Measurements from ENCODE around the gene RASL10B.
"Not testable (repeated sequence)": the region's sequence is repeated elsewhere in the genome, so short reads cannot be mapped to it uniquely, and the experiment has no call there.

The RASL10B gene

GRCh38 chr17:35740997-35741931 lies 9.8 kb downstream of the RASL10B start:
- in situ Hi-C loops (cut with MboI; ENCODE audit: low sequenced_read_pairs): loop anchor here (25.0 kb wide), 1 partner anchor 129 kb away; no protein-coding TSS in a partner anchor

- in situ Hi-C loops (cut with MboI; ENCODE audit: low sequenced_read_pairs): loop anchor here (25.0 kb wide), 1 partner anchor 130 kb away; no protein-coding TSS in a partner anchor
These were observed 11.1 kb downstream of the RASL10B start for GRCh38 chr17:35742496-35742895.

- in situ Hi-C loops (cut with MboI; ENCODE audit: low sequenced_read_pairs): loop anchor here (25.0 kb wide), 1 partner anchor 131 kb away; no protein-coding TSS in a partner anchor
These were observed 11.5 kb downstream of the RASL10B start for GRCh38 chr17:35742896-35743477.

GRCh38 chr17:35743626-35744328 lies 12.3 kb downstream of the RASL10B start:
- in situ Hi-C loops (cut with MboI; ENCODE audit: low sequenced_read_pairs): loop anchor here (25.0 kb wide), 1 partner anchor 131 kb away; no protein-coding TSS in a partner anchor

GRCh38 chr17:35744830-35745229 lies 13.4 kb downstream of the RASL10B start:
- in situ Hi-C loops (cut with MboI; ENCODE audit: low sequenced_read_pairs): loop anchor here (25.0 kb wide), 1 partner anchor 133 kb away; no protein-coding TSS in a partner anchor

GRCh38 chr17:35745246-35745645 lies 13.8 kb downstream of the RASL10B start:
- in situ Hi-C loops (cut with MboI; ENCODE audit: low sequenced_read_pairs): loop anchor here (25.0 kb wide), 1 partner anchor 133 kb away; no protein-coding TSS in a partner anchor

GRCh38 chr17:35745749-35746320 lies 14.4 kb downstream of the RASL10B start:
- in situ Hi-C loops (cut with MboI; ENCODE audit: low sequenced_read_pairs): loop anchor here (25.0 kb wide), 1 partner anchor 134 kb away; no protein-coding TSS in a partner anchor

GRCh38 chr17:35747540-35748017 lies 16.1 kb downstream of the RASL10B start:
- in situ Hi-C loops (cut with MboI; ENCODE audit: low sequenced_read_pairs): loop anchor here (25.0 kb wide), 1 partner anchor 135 kb away; no protein-coding TSS in a partner anchor

- in situ Hi-C loops (cut with MboI; ENCODE audit: low sequenced_read_pairs): loop anchor here (25.0 kb wide), 1 partner anchor 136 kb away; no protein-coding TSS in a partner anchor
These were observed 17.0 kb downstream of the RASL10B start for GRCh38 chr17:35748341-35748841.

- in situ Hi-C loops (cut with MboI; ENCODE audit: low sequenced_read_pairs): loop anchor here (25.0 kb wide), 1 partner anchor 137 kb away; no protein-coding TSS in a partner anchor
These were observed 17.5 kb downstream of the RASL10B start for GRCh38 chr17:35748979-35749378.

GRCh38 chr17:35749560-35750412 lies 18.3 kb downstream of the RASL10B start:
- in situ Hi-C loops (cut with MboI; ENCODE audit: low sequenced_read_pairs): loop anchor here (25.0 kb wide), 1 partner anchor 137 kb away; no protein-coding TSS in a partner anchor

GRCh38 chr17:35750526-35751395 lies 19.3 kb downstream of the RASL10B start:
- in situ Hi-C loops (cut with MboI; ENCODE audit: low sequenced_read_pairs): no loop called here

- in situ Hi-C loops (cut with MboI; ENCODE audit: low sequenced_read_pairs): not testable (repeated sequence)
These were observed 20.1 kb downstream of the RASL10B start for GRCh38 chr17:35751541-35751940.

- in situ Hi-C loops (cut with MboI; ENCODE audit: low sequenced_read_pairs): no loop called here
These were observed 21.0 kb downstream of the RASL10B start for GRCh38 chr17:35752471-35752870.

GRCh38 chr17:35752945-35753764 lies 21.7 kb downstream of the RASL10B start, which contains the start of gene GAS2L2:
GAS2L2 (minus strand) TSS chr17:35753239; CDS start chr17:35752850, 389 bp downstream.
- in situ Hi-C loops (cut with MboI; ENCODE audit: low sequenced_read_pairs): no loop called here

GRCh38 chr17:35757243-35757642 lies 25.8 kb downstream of the RASL10B start:
- in situ Hi-C loops (cut with MboI; ENCODE audit: low sequenced_read_pairs): no loop called here

GRCh38 chr17:35760587-35760986 lies 29.1 kb downstream of the RASL10B start, which contains the start of gene C17orf50:
C17orf50 (plus strand) TSS chr17:35760887; CDS start chr17:35760942, 55 bp downstream.
- in situ Hi-C loops (cut with MboI; ENCODE audit: low sequenced_read_pairs): no loop called here

Data from HL-60/S4 treated with phorbol 12-myristate 13-acetate at 8.2 ng/mL for 4 days and 3 days (cell line).